B cell (primary cell): ENCODE measurements around the gene STN1.

Experiments used
- CTCF ChIP-seq: fragments of 200-600 bp; IDR thresholded peaks from one replicate; pipeline ENCODE4 v1.8.0; 2022; ENCODE audit warnings: antibody characterized with exemption, mild to moderate bottlenecking
- EZH2 ChIP-seq: IDR thresholded peaks from 2 replicates; pipeline ENCODE4 v1.6.1; 2012; ENCODE audit warnings: borderline replicate concordance, low read depth, mild to moderate bottlenecking, moderate library complexity, low read length; ENCODE audit not compliant: insufficient read depth, poor library complexity, severe bottlenecking

GRCh38 chr10:103849880-103850571 is 68.0 kb downstream of the STN1 start:
- no peak for TF ChIP-seq CTCF
- no peak for TF ChIP-seq EZH2
